GM21717 (cell line): ENCODE results near the gene DZIP1.

Experiments
- ATAC-seq: cut with Tn5 transposase; IDR thresholded peaks from one replicate; pipeline ENCODE4 v1.9.1; 2021; ENCODE audit warnings: mild to moderate bottlenecking, moderate library complexity; ENCODE audit not compliant: unreplicated experiment

The DZIP1 gene

DNA sequence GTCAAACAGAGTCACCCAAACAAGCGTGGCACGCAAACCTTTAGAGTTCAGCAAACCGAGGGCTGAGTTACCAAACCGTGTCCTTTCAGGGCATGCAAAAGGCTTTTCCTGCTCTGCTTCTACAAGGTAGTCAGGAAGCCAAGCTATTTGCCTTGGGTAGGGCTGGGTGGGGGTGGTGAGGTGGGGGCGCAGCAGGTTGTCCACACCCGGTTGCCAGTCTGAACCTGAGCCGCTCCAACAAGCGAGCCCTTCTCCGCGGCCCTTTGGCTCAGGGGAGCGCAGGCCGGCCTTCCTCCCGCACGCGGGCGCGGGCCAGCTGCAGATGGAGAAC, 92.3 kb downstream of the DZIP1 start:
- no peak for ATAC-seq

DNA sequence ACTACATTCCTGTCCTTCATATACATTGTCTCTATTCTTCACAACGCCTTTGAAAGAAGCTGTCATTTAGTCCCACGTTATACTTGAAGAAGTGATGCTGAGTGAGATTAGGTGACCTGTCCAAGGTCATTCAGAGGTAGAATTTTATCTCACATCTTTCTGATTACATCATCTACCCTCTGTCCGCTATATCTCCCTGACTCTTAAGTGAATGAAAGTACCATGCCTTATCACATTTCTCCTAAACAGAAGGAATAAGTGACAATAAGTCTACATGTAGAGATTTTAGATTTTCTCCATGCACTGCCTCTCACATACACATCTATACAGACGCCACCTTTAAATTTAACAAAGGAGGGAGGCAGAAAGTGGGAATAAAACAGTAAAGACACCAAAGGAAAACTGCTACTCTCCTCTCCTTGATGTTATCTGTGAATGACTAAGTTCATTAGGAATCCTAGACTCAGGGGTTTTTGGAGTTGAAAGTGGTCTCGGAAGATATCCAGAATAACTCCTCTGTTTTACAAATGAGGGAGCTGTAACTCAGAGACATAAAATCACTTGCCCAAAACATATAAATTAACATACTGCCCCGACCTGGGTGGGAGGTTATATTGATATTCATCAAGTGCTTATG, 96.9 kb downstream of the DZIP1 start:
- no peak for ATAC-seq

DNA sequence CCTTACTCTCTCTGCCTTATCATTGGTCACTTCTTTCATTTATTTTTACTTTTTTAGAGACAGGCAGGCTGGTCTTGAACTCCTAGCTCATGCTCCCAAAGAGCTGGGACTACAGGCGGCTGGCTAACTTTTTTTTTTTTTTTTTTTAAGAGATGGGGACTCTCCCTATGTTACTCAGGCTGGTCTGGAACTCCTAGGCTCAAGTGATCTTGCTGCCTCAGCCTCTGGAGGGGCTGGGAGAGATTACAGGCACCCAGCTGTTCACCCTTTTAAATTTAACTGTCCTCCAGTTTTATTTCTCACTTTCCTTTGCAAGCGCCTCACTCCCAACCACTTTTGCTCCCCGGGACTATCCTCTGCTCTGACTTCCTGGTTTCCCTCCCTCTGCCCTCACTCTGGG, 97.6 kb downstream of the DZIP1 start:
- no peak for ATAC-seq

DNA sequence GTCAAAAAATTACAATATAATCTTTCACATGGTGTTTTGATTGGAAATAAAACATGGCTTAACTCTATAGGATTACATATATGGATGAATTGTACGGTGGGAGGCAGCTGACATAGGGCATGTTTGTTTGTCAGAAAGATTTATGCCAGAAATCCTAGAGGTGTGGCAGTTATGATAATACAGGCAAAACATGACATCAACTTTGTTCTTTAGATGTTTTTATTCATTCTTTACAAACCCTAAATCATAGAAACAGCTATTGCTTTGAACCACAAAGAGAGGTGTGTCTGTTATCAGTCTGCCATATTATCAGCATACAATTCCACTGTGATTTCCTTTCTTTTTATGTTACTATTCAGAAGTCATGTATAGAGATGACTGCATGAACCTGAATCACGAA, 100.2 kb downstream of the DZIP1 start:
- ATAC-seq = no peak

DNA sequence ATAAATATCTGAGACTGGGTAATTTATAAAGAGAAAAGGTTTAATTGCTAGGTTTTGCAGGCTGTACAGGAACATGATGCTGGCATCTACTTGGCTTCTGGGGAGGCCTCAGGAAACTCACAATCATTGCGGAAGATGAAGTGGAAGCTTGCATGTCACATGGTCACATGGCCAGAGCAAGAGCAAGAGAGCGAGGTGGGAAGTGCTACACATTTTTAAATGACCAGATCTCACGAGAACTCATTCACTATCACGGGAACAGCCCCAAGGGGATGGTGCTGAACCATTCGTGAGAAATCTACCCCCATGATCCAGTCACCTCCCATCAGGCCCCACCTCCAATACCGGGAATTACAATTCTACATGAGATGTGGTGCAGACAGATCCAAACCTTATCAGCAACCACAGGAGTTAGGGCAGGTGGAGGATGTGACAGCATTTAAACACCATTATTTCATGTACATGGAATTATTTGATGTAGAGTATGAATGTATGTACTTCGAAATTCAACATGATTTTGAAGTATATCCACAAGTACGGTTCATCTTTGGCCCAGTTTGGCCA, 102.5 kb downstream of the DZIP1 start:
- ATAC-seq = no peak

DNA sequence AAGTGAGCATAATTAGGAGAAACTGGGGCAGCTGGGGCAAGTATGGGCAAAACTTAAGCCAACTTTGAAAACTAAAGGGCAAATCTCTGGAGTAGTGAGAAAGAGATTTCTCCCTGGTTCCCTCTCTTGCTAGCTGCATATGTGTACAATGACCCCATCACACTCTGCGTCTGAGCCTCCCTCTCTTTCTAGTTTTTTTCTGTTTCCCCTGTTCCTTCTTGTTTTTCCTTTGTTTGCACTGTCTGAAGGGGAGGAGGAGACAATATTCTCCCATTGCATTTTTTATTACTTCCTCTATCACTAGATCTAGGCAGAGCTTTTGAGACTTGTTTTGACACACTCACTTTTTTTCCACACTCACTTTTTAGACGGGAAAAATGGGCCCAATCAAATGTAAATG, 103.2 kb downstream of the DZIP1 start:
- no peak for ATAC-seq

DNA sequence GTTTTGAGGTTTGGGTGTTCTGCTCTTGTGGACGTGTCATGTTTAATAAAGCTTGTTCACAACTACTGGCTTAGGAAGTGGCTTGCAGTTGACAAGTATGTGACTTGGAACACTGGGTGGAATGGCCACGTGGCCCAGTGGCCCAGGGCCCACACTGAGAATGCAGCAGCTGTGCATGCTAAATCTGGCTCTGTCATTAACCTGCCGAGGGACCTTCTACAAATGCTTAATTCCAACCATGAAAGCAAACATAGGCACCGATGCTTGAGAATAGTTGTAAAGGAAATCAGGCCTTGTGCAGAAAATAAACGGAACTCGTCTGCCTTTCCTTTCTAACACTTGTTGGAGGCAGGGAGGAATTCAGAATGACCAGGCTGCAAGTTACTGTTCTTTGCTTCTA, 103.6 kb downstream of the DZIP1 start:
- ATAC-seq = no peak

DNA sequence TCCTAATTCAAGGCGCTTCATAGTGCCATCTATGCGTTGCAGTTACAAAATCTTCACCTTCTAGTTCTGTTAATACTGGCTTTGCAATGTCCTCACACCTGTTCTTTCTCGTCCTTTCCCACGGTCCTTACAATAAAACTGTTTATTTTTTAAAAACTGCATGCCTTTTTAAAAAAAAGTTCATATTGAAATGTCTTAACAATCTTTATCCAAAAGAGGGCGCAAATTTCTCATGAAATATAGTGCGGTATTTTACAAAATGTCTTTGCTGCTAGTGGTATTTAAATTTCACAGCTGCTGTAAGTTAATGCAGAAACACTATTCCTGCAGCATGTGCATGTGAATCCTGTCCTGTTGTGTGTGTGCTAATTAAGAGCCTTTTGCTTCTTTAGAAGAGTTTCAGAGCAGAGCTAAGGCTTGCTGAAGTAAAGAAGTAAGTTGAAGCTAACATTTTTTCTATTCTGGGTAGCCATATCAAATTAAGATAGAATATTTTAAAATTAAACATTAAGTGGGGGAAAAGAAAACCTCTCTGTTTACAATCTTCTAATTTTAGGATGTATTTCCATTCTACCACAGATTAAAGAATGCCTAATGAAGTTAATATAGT, 107.8 kb downstream of the DZIP1 start:
- no peak for ATAC-seq

DNA sequence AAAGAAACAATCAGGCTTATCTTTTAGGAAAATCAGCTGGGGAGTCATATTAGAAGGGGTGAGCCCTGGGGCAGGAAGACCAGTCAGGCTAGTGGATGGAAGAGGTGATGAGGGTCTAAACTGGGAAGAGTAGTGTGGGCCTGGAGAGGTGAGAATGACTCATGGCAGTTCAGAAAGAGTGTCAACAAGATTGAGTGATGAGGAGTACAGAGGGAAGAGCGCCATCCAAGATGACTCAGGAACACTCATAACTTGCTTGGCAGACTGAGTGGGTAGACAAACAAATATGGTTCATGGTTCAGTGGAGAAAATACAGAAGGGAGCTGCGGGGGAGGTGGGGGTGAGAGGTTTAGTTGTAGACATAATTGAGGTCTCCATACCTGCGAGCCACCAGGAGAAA, 109.3 kb downstream of the DZIP1 start:
- ATAC-seq = peak; percentile 86

DNA sequence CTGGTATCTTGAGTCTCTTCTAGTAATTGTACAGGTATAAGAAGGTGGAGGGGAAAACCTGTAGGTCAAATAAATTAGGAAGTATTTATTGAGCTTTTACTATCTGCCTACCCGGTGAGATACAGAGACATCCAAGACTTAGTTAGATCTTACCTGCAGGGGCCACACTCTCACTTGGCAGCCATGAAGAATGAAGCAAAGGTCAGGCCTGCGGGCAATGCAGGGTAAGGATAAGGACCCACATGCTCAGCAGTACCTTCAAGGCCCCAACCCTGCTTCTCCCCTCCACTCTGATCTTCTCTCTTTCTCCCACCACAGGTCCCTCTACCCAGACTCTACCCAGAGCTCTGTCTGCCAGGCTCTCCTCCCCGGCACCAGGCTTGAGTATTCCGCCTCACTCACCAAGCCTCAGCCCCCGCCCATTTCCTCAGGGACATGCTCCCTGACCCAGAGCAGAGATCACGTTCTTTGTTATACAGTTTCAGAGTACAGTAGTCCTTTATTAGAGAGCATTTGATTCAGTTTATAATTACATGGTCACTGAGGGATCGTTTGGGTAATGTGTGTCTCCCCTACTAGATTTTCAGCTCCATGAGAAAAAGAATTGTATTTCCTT, 110.9 kb downstream of the DZIP1 start:
- no peak for ATAC-seq

DNA sequence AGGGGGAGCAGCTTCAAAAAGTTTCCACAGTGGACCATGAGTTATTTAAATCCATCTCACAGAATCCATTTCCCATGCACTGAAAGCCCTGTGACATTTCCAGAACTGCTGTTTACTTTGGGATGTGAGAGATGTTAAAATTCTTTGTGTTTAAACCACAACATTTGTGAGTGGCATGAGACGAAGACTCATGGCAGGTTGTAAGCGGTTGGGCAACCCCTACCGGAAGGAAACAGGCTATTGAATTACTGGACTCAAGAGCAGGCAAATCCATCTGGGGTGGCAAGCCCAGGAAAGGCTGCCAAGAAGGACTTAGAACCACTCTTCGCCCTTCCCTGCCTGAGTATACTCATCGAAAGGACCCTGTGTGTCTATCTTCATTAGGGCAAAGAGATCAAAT, 114.3 kb downstream of the DZIP1 start:
- no peak for ATAC-seq
